ENCODE data around the gene RBM27. TPM values are rescaled to one million over a fixed set of nuclear protein-coding genes. Genes with fewer than 3 reads are reported as not detected.
"Not testable (repeated sequence)": the region's sequence is repeated elsewhere in the genome, so short reads cannot be mapped to it uniquely, and the experiment has no call there.

Gene RBM27, protein sequence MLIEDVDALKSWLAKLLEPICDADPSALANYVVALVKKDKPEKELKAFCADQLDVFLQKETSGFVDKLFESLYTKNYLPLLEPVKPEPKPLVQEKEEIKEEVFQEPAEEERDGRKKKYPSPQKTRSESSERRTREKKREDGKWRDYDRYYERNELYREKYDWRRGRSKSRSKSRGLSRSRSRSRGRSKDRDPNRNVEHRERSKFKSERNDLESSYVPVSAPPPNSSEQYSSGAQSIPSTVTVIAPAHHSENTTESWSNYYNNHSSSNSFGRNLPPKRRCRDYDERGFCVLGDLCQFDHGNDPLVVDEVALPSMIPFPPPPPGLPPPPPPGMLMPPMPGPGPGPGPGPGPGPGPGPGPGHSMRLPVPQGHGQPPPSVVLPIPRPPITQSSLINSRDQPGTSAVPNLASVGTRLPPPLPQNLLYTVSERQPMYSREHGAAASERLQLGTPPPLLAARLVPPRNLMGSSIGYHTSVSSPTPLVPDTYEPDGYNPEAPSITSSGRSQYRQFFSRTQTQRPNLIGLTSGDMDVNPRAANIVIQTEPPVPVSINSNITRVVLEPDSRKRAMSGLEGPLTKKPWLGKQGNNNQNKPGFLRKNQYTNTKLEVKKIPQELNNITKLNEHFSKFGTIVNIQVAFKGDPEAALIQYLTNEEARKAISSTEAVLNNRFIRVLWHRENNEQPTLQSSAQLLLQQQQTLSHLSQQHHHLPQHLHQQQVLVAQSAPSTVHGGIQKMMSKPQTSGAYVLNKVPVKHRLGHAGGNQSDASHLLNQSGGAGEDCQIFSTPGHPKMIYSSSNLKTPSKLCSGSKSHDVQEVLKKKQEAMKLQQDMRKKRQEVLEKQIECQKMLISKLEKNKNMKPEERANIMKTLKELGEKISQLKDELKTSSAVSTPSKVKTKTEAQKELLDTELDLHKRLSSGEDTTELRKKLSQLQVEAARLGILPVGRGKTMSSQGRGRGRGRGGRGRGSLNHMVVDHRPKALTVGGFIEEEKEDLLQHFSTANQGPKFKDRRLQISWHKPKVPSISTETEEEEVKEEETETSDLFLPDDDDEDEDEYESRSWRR
- 10 to 100 TPM; 33.0 TPM for total RNA-seq

- ChIA-PET CTCF (interaction anchor here (1.2 kb wide), 1 partner anchor 20 kb away, joined by 4 read pairs; the partner anchor contains the start of gene LARS1), POLR2A (interaction anchor here (0.5 to 1.0 kb wide), 3 partner anchors 19 to 314 kb away, joined by 3 to 5 read pairs (median 4); no protein-coding TSS in a partner anchor)
Observed at GRCh38 chr5:146203011-146203871, at the start of gene RBM27. Gene RBM27, plus strand, starts transcription at chr5:146203605. Its CDS starts 161 bp downstream, at chr5:146203766.

- ChIA-PET CTCF (no interaction called here), POLR2A (no interaction called here)
Observed at GRCh38 chr5:146158255-146158654, 45.1 kb upstream of the RBM27 start.

- ChIA-PET CTCF (no interaction called here), POLR2A (no interaction called here)
Observed at GRCh38 chr5:146164382-146164781, 39.0 kb upstream of the RBM27 start.

DNA sequence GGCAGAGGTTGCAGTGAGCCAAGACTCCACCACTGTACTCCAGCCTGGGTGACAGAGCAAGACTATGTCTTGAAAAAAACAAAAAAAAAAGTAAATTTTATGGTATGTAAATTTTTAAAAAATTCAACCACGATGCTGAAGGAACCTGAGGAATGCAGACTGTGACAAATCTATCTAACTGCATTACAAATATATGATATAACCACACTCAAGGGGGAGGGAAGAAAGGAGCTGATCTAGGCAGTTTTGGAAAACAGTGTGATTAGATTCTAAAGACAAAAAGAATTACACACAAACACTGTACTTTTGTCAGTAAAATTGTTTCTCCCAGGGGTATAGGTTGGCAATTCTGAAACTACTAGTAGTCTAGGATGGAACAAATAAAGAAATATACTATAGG lies 37.9 kb upstream of the RBM27 start:
- ChIA-PET CTCF (no interaction called here), POLR2A (no interaction called here)

GRCh38 chr5:146165903-146166302 lies 37.5 kb upstream of the RBM27 start:
- ChIA-PET POLR2A (no interaction called here), CTCF (no interaction called here)

DNA sequence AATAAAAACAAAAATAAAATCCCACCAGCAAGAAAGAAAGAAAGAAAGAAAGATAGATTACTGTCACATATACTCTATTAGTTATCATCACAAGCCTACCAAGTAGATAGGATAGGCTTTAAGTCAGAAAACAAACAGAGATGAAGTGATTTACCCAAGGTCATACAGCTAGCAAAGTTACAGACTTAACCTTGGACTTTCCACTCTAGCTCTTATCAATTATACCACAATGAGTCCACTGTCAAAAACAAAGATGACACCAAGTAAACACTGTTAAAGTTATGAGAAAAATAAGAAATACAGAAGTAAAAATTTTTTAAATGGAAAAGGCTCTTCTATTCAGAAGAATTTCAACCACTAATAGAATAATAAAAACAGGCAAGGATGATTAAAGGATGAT lies 34.3 kb upstream of the RBM27 start:
- ChIA-PET CTCF (no interaction called here), POLR2A (no interaction called here)

DNA sequence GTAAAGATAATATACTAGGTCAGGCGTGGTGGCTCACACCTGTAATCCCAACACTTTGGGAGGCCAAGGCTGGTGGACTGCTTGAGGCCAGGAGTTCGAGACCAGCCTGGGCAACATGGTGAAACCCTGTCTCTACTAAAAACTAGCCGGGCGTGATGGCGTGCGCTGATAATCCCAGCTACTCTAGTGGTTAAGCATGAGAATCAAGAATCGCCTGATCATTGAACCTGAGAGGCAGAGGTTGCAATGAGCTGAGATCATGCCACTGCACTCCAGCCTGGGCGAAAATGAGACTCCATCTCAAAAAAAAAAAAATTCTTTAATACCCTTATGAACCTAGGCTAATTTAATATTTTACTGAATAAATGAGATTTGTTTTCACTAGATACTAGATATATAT lies 30.4 kb upstream of the RBM27 start:
- ChIA-PET CTCF (interaction anchor here (0.9 kb wide), 1 partner anchor 17 kb away, joined by 3 read pairs; no protein-coding TSS in a partner anchor), POLR2A (interaction anchor here (0.8 kb wide), 1 partner anchor 18 kb away, joined by 7 read pairs; no protein-coding TSS in a partner anchor)

GRCh38 chr5:146173597-146173996 lies 29.8 kb upstream of the RBM27 start:
- ChIA-PET POLR2A (interaction anchor here (0.6 to 0.8 kb wide), 2 partner anchors 18 to 30 kb away, joined by 5 to 7 read pairs; partner anchors contain the start of gene RBM27), CTCF (interaction anchor here (0.7 to 0.9 kb wide), 3 partner anchors 17 to 1982 kb away, joined by 3 to 5 read pairs (median 4); no protein-coding TSS in a partner anchor)

DNA sequence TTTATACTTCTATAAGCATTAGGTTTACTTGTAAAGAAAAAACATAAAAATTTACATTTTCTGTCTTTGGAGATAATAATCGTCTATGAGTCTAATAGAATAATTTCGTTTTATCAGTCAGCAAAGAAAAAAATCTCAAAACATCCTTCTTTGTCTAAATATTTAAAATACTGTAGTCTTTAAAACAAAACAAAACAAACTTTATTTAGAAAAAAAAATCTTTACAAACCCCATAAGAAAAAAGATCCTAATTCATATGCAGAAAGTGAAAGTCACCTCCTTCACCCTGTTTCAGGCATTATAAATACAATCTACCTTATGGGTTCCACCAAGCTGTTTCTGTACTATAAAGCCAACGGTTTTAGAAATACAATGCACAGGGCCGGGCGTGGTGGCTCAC lies 26.6 kb upstream of the RBM27 start:
- ChIA-PET CTCF (no interaction called here), POLR2A (no interaction called here)

DNA sequence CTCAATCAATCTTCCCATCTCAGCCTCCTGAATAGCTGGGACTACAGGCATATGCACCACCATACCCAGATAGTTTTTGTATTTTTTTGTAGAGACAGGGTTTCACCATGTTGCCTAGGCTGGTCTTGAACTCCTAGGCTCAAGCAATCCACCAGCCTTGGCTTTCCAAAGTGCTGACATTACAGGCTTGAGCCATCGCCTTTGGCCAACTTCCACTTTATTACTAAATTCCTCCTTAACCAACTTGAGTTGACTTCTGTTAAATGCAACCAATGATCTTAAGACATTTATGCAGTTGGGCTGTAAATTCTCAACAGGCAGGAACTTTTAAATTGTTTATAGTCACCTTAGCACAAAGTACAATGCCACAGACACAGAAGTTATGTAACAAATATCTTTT lies 23.7 kb upstream of the RBM27 start:
- POLR2A ChIA-PET: no interaction called here
- CTCF ChIA-PET: no interaction called here

DNA sequence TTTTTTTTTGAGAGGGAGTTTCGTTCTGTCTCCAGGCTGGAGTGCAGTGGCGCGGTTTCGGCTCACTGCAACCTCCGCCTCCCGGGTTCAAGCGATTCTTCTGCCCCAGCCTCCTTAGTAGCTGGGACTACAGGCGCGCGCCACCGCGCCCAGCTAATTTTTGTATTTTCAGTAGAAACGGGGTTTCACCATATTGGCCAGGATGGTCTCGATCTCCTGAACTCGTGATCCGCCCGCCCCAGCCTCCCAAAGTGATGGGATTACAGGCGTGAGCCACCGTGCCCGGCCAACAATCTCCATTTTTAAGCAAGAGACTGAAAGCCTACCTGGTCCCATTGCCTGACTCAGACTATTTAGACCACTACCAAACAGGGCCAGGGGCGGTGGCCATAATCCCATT lies 20.0 kb upstream of the RBM27 start:
- CTCF ChIA-PET: interaction anchor here (0.7 to 1.2 kb wide), 4 partner anchors 8 to 244 kb away, joined by 3 to 6 read pairs (median 4); partner anchors contain the start of gene RBM27
- POLR2A ChIA-PET: interaction anchor here (1.2 to 1.3 kb wide), 2 partner anchors 30 to 42 kb away, joined by 3 to 9 read pairs; no protein-coding TSS in a partner anchor

GRCh38 chr5:146185161-146185560 lies 18.2 kb upstream of the RBM27 start:
- CTCF ChIA-PET: no interaction called here
- POLR2A ChIA-PET: no interaction called here

DNA sequence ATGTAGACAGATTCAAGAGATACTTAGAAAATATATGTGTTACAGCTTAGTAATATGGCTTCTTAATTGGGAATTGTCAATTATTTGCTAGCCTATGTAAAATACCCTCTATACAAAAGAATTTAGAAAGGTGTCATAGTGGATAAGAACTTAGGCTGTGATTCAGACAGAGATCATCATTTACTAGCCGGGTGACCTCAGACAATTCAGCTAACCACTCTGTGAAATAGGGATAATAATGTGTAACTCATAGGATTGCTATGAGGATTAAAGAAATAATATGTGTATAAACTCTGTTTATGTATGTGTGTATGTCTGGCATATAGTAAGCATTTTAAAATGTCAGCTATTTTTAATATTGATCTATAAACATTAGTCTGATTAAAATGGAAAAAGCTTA lies 15.0 kb upstream of the RBM27 start:
- POLR2A ChIA-PET: interaction anchor here (0.6 kb wide), 1 partner anchor 18 kb away, joined by 3 read pairs; no protein-coding TSS in a partner anchor
- CTCF ChIA-PET: interaction anchor here (0.6 kb wide), 1 partner anchor 254 kb away, joined by 3 read pairs; no protein-coding TSS in a partner anchor

DNA sequence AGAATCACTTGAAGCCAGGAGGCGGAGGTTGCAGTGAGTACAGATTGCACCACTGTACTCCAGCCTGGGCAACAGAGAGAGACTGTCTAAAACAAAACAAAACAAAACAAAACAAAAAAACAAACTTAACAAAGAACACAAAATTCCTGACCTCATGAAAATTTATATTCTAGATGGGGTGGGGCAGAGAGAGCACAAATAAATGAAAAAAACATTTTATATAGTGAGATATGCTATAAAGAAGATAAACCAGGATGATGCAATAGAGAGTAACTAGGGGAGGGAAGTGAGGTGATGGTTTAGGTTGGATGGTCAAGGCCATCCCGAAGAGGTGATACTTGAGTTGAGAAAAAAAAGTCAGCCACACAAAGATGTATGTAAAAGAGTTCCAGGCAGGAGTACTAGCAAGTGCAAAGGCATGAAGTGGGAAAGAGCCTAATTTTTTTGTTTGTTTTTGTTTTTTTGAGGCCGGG lies 10.8 kb upstream of the RBM27 start:
- ChIA-PET CTCF (no interaction called here), POLR2A (no interaction called here)

DNA sequence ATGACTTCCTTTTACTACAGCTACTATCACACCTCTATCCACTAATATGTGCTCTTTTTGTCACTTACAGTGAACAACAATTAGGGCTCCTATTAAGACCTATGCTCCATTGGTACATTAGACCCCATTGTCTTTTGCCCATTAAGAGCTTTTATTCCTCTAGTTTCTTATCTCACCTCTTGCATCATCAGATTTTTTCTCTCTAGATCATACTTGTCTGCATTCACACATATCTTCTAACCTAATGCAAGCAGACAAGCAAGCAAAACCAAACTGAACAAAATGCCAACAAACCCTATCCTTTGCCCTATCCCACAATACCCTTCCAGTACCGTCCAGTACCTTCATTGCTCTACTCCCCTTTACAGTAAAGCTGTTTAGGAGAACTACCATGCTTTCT lies 10.1 kb upstream of the RBM27 start:
- CTCF ChIA-PET: no interaction called here
- POLR2A ChIA-PET: no interaction called here

GRCh38 chr5:146194997-146195396 lies 8.4 kb upstream of the RBM27 start:
- POLR2A ChIA-PET, CTCF ChIA-PET: not testable (repeated sequence)

GRCh38 chr5:146196459-146197048 lies 6.9 kb upstream of the RBM27 start:
- CTCF ChIA-PET: no interaction called here
- POLR2A ChIA-PET: no interaction called here

DNA sequence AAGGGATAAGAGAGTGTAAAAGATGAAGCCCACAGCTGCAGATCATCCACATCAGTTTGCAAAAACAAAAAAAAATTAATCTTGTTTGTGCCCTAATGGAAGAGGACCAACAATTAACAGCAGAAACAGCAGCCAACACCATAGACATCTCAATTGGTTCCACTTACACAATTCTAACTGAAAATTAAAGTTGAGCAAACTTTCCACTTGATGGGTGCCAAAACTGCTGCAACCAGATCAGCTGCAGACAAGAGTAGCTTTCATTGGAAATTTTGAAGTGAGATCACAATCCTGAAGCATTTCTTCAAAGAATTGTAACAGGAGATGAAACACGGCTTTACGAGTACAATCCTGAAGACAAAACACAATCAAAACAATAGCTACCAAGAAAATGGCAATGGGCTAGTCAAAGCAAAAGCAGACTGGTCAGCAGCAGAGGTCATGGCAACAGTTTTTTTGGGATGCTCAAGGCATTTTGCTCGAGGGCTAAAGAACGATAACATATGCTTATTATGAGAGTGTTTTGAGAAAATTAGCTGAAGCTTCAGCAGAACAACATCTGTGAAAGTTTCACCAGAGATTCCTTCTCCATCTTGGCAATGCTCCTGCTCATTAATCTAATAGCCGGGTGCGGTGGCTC lies 4.1 kb upstream of the RBM27 start:
- CTCF ChIA-PET: interaction anchor here (0.6 to 1.2 kb wide), 2 partner anchors 12 kb away, joined by 3 to 5 read pairs; no protein-coding TSS in a partner anchor
- POLR2A ChIA-PET: no interaction called here
